HG02798 (cell line): ENCODE measurements around the gene BECN2.

Experiments used
- ATAC-seq: cut with Tn5 transposase; IDR thresholded peaks from one replicate; pipeline ENCODE4 v1.9.1; 2021; ENCODE audit warnings: mild to moderate bottlenecking; ENCODE audit not compliant: unreplicated experiment, poor library complexity

The BECN2 gene, protein sequence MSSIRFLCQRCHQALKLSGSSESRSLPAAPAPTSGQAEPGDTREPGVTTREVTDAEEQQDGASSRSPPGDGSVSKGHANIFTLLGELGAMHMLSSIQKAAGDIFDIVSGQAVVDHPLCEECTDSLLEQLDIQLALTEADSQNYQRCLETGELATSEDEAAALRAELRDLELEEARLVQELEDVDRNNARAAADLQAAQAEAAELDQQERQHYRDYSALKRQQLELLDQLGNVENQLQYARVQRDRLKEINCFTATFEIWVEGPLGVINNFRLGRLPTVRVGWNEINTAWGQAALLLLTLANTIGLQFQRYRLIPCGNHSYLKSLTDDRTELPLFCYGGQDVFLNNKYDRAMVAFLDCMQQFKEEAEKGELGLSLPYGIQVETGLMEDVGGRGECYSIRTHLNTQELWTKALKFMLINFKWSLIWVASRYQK

DNA sequence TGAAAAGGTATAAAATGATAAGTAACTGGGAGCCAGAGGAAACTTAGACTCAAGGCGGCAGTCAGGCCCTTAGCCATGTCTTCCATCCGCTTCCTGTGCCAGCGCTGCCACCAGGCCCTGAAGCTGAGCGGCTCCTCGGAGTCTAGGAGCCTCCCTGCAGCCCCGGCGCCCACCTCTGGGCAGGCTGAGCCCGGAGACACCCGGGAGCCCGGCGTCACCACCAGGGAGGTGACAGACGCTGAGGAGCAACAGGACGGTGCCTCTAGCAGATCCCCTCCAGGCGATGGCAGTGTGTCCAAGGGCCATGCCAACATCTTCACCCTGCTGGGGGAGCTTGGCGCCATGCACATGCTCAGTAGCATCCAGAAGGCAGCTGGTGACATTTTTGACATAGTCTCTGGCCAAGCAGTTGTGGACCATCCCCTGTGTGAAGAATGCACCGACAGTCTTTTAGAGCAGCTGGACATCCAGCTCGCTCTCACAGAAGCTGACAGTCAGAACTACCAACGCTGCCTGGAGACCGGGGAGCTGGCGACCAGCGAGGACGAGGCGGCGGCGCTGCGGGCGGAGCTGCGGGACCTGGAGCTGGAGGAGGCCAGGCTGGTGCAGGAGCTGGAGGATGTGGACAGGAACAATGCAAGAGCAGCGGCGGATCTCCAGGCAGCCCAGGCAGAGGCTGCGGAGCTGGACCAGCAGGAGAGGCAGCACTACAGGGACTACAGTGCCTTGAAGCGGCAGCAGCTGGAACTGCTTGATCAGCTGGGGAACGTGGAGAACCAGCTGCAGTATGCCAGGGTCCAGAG, at the start of gene BECN2:
BECN2 (plus strand) TSS at position 76 of the 803 bp plus-strand sequence; CDS start at position 76, 0 bp downstream.
- no peak for ATAC-seq

DNA sequence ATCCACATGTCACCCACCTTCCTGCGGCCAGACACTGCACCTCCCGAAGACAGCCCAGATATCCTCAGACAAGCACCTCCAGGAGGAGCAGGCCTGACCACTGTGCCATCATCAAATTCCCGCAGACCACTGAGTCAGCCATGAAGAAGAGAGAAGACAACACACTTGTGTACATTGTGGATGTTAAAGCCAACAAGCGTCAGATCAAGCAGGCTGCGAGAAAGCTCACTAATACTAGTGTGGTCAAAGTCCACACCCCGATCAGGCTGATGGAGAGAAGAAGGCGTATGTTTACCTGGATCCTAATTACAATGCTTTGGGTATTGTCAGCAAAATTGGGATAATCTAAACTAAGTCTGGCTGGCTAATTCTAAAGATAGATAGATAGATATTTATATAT, 41.4 kb upstream of the BECN2 start:
- ATAC-seq, result no peak

DNA sequence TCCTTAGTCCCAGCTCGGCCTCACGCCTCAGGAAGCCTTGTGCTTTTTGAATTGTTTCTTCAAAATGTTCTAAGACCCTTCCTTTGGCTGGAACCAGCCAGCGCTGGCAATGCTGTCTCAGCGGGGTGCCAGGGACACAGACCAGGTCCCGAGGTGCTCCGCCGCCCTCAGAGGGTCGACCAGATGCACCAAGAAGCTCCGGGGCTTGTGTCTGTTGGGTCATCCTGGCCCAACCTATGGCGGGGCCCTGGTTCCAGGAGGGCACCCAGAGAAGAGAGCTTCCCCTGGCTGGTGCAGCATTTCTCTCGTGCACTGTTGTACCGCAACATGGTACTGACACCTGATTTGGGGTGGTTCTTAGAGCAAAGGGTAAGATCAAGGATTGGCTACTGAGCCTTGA, 40.1 kb upstream of the BECN2 start:
- no peak for ATAC-seq

DNA sequence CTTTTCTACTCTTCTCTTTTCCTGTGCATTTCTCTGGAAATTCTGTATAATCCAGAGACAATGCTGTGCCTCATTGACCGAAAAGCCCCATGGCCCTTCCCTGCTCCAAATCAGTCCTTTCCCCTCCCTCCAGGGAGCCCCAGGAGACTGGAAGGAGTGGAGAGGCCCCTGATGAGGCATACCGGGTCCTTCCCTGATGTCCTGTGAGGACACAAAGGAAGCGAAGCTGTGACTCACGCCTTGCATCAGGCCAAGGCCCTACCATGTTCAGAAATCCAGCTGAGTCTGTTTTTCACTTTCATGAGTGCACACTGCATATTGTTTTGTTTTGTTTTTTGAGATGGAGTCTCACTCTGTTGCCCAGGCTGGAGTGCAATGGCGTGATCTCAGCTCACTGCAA, 38.7 kb upstream of the BECN2 start:
- no peak for ATAC-seq

DNA sequence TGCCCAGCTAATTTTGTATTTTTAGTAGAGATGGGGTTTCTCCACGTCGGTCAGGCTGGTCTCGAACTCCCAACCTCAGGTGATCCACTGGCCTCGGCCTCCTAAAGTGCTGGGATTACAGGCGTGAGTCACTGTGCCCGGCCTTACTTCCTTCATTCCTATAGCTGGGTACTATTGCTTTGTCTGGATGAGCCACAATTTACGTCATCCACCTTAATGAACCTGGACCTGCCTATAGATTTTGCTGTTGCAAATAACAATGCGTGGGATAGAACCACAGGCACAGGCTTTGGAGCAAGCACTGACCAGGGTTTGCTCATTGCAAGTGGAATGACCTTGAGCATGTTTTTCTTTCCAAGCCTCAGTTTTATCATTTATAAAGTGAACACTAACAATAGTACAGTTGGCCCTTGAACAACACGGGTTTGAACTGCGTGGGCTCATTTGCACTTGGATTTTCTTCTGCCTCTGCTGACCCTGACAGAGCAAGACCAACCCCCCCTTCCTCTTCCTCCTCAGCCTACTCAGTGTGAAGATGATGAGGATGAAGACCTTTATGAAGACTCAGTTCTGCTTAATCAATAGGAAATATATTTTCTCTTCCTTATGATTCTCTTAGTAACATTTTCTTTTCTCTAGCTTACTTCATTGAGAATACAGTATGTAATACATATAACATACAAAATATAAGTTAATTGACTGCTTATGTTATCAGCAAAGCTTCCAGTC, 33.3 kb upstream of the BECN2 start:
- no peak for ATAC-seq

DNA sequence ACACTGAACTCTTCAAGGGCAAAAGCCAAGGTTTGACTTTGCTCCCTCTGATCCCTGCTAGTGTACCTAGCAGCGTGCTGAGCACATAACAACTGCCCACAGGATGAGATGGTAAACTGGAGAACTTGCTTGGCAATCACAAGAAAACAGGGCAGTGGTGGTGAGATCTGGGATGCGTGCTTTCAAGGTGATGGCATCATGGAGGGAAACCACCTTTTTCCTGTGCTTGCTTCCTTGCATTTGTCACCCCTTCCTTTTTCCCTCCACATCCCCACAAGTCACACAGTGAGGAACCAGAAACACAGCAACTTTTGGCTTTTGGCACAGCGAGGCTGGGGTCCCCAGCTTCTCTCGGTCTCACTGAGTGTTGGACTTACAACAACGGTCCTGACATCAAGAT, 31.4 kb upstream of the BECN2 start:
- ATAC-seq, result no peak

DNA sequence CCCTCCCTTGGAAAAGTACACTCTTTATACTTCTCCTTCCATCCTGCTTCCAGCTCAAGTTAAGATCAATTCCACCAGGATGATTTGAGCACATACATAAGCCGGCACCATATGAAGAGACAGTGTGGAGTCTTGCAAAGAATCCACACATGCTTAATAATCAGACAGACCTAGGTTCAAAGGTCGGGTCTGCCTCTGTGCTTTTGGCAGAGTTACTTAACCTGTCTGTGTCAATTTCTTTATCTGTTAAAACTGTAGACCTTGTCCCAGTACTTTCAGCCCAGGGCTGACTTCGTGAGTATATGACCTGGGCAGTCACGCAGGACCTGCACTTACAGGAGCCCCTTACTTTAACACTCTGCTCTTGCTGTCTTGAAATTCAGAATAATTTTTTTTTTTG, 30.2 kb upstream of the BECN2 start:
- no peak for ATAC-seq

DNA sequence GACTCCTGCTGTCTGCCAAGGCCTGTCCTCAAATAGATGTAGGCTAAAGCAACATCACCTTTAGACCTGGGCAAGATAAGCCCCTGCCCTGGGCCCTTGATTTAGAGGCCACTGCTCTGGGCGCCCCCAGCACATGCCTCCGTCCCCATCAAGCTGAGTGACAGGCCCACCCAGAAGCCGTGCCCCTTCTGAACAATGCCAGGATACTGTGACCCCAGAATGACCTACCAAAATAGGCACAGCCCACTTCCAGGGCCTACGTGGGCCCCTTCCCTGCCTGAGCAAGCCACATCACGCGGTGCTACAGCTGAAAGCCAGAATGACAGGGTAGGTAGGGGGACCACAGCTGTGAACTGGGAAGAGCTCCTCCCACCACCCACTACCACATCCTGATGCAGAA, 24.7 kb upstream of the BECN2 start:
- ATAC-seq, result no peak

DNA sequence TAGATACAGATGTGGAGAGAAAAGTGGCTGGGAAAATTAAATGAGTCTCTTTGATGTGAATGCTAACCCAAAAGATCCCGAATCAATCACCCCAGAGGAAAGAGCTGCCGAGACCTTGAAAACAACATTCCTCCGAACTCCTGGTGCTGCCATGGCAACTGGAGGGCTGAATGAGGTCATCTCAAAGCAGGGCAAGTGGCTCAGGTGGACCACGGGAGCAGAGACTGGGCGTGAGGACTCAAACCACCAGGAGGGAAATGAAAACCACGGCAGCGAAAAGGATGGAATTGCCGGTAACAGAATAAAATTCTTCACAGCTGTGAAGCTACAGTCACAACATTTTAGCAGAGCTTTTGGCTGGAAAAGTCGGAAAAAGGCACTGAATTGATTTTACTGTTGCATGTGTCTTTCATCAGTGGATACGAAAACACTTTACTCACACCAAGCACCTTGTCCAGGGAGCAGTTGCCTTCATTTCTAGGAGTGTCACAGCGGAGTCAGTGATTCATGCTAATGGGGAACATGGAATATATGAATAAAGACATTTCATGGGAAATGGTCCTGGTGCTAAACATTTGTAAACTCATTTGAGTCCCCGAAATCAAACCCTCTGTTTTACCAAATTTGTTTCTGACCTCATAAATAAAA, 23.2 kb upstream of the BECN2 start:
- no peak for ATAC-seq

DNA sequence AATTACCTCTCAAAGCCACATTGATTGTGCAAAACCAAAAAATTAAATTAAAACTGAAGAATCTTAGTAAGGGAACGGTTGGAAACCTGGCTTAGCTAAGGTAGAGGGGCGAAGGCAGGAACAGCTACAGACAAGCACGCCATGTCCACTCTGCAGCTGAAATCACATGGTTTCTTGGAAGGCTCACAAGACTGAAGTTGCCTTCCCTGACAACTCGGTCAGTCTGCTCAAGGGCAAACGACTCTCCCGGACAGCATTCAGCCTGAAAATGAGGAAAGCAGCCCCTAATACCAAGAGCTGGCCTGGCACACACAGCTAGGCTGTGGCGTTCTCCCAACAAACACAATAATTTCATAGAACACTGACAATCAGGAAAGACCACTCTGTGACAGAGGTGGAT, 22.7 kb upstream of the BECN2 start:
- ATAC-seq, result no peak

DNA sequence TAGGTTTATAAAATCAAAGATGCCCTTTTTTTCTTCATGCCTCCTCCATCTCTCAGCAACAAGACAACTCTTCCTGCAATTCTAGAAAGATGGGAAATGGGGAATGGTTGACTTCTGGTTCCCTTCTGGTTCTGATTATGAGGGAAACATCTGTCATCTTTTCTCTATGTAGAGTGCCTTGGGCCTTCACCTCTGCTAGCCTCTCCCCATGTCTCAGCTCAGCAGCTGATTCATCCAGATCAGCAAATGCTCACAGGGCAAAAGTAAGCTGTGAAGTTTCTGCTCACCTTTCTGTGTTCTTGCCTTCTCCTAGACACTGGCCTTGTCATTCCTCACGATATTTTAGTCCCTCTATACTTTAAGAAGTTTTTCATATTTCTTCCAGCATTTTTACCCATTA, 17.8 kb upstream of the BECN2 start:
- ATAC-seq, result no peak

DNA sequence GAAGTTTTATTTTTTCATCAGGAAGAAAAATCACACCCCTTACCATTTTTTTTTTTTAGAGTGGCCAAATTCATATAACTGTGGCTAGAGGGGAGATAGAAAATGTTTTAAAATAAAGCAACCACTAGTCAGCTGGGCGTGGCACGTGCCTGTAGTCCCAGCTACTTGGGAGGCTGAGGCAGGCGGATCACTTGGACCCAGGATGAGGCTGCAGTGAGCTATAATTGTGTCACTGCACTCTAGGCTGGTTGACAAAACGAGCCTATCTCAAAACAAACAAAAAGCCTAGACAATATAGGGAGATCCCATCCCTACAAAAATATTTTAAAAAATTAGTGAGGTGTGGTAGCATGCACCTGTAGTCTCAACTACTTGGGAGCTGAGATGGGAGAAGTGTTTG, 14.8 kb upstream of the BECN2 start:
- no peak for ATAC-seq

DNA sequence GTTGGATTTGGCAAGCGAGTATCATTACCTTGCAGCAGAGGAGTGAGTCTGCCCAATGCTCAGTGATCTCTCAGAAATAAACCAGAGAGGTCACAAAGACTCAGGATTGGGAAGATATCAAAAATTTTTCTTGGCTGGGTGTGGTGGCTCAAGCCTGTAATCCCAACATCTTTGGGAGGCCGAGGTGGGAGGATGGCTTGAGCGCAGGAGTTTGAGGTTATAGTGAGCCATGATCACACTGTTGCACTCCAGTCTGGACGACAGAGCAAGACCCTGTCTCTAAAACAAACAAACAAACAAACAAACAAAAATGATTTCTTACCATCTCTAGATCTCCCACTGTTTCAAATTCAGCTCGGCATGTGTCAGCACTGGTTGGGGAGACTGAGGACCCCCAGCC, 13.3 kb upstream of the BECN2 start:
- no peak for ATAC-seq

DNA sequence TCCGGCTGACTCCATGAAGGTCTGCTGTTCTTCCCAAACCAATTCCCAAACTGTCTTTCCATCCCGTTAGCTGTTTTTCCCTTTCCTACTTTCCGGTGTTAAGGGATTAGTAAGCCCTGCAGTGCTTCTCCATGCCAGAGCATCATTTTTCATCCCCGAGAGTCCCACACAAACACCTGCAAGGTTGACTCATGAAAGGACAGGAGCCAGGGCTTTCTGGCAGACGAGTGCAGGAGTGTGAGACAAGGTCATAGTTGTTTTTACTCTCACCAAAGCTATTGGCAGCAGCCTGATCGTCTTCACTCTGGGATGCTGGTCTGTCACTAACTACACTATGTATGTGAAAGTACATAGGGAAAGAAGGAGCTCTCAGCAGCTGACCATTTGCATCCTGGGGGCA, 10.2 kb upstream of the BECN2 start:
- no peak for ATAC-seq

DNA sequence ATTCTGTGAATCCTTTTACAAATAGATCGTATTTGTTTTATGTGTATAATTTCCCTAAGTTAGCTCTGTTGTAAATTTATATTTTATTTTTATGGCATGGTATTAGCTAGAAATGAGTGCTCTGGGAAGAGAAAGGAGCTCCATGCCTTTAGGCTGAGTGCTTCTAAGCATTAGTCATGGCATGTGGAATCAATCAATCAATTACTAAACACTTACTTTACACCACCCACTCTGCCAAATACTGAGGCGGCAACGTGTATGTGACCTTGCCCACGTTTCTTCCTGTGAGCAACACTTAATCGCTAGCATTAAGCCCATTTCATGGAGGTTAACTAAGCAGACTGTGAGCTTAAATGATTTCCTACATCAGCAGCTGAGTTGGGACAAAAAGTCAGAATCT, 7.2 kb upstream of the BECN2 start:
- ATAC-seq, result no peak

DNA sequence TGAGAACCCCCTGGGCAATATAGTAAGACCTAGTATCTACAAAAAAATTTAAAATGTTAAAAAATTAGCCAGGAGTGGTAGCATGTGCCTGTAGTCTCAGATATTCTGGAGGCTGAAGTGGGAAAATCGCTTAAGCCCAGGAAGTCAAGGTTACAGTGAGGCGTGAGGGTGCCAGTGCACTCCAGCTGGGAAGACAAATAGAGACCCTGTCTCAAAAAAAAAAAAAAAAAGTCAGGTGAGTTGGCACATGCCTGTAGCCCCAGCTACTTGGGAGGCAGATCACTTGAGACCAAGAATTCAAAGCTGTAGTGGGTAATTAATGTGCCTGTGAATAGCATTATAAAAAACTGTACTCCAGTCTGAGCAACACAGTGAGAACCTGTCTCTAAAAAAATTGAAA, 4.6 kb downstream of the BECN2 start:
- ATAC-seq, result no peak

DNA sequence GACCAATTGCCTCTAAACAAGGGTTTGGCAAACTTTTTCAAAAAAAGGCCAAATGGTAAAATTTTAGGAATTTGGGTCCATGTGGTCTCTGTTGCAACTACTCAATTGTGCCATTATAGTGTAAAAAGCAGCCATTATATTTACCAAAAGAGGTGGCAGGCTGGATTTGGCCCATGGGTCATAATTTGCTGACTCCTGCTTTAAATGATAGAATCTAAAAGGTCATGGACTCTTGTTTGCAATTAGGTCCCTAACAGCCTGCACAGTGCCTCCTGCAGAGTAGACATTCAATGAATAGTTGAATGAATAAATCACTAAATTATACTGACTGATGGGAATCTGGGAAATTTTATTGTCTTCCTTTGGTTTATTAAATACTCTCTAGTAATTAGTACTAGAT, 6.2 kb downstream of the BECN2 start:
- no peak for ATAC-seq

DNA sequence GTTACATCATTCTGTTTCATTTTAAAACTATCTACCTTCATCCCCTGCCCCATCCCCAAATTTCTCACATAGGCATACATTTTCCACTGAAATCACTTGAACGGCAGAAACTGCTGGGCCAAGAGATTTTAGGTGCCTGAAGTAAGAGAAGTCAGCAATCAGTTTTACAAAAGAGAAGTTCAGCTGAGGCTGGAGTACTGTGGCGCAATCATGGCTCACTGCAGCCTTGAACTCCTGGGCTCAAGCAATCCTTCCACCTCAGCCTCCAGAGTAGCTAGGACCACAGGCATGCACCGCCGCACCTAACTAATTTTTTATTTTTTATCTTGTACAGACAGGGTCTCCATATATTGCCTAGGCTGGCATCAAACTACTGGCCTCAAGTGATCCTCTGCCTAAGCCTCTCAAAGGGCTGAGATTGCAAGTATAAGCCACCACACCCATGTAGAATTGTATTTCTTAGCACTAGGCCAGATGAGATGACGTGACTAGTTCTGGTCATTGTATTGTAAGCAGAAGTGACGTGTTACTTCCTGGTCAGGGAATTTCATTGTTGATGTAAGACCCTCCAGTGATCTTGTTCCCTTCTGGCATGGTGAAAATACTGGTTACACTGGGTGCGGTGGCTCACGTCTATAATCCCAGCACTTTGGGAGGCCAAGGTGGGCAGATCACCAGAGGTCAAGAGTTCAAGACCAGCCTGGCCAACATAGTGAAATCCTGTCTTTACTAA, 7.1 kb downstream of the BECN2 start:
- no peak for ATAC-seq

DNA sequence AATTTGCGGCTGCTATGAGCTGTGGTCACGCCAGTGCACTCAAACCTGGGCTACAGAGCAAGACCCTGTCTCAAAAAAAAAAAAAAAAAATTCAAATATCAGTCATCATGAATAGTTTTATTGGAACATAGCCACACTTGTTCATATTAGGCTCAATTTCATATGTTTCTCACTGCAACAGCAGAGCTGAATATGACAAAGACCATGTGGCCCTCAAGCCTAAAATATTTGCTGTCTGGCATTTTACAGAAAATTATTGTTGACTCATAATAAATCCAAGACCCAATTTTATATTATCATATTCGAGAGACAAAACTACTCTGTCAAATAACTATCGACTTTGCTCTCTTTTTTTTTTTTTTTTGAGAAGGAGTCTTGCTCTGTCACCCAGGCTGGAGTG, 11.0 kb downstream of the BECN2 start:
- no peak for ATAC-seq
